Tongue (tissue), 2 donors: ENCODE measurements around the gene LRCH4. TPM values are rescaled to one million over a fixed set of nuclear protein-coding genes. Genes with fewer than 3 reads are reported as not detected.
"Not testable (repeated sequence)": the region's sequence is repeated elsewhere in the genome, so short reads cannot be mapped to it uniquely, and the experiment has no call there.

Experiments
- DNase-seq: peaks from one replicate; pipeline ENCODE4 v3.0.0-alpha.2; 2015
- total RNA-seq: library from RNA; depleted of rRNA; stranded (reverse); fragments of >200 nt; gene quantifications from one replicate; pipeline ENCODE4 v1.2.3, GENCODE V29; 2014

Gene LRCH4
- total RNA-seq, 1 donor from 2014 or later, result 30.1 TPM

GRCh38 chr7:100567751-100568175, 18.2 kb downstream of the LRCH4 start:
- no peak for DNase-seq

- DNase-seq, result no peak
These were observed 18.7 kb downstream of the LRCH4 start for GRCh38 chr7:100567031-100567730.

- DNase-seq, result no peak
These were observed 19.9 kb downstream of the LRCH4 start for GRCh38 chr7:100566018-100566531.

DNA sequence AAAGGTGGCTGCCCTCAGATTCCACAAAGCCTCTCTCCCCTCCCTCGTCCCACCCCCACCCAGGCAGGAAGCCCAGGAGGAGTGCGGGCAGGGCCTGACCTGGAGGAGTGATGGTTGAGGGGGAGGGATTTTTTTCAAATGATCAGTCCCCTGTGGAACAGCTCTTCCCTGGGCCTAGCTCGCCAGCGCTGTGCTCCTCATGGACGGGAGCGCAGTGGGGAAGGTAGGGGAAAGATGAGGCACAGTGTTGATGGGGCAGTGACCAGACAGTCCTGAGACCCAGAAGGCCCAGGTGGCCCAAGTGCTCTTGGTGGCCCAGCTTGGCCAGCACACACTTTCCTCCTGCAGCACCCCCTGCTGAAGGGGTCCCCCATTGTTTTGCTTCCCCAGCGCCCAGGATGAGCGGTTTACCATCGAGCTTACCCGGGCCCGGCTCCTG, 20.8 kb downstream of the LRCH4 start:
- DNase-seq, result no peak

GRCh38 chr7:100564405-100564804, 21.5 kb downstream of the LRCH4 start:
- not testable (repeated sequence) for DNase-seq

DNA sequence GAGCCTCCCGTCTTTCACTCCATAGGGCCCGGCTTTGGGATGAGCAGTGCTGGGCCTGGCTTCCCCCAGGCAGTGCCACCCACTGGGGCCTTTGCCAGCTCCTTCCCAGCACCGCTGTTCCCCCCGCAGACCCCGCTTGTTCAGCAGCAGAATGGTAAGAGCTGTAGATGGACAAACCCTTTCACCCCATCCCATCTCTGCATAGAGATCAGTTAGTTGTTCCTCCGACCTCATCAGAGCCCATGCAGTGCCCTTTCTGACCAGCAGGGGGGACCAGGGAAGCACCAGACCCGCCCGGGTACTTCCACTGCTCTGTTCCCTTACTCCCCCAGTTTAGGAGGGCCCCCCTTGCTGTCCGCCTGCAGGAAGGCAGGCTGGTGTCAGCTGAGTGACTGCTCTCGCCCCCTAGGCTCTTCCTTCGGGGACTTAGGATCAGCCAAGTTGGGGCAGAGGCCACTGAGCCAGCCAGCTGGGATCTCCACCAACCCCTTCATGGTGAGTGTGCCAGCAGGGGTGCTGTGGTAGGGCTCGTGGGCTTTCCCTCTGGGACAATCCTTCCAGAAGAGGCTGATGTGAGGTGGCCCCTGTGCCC, 22.0 kb downstream of the LRCH4 start:
- peak; percentile 83 for DNase-seq

DNA sequence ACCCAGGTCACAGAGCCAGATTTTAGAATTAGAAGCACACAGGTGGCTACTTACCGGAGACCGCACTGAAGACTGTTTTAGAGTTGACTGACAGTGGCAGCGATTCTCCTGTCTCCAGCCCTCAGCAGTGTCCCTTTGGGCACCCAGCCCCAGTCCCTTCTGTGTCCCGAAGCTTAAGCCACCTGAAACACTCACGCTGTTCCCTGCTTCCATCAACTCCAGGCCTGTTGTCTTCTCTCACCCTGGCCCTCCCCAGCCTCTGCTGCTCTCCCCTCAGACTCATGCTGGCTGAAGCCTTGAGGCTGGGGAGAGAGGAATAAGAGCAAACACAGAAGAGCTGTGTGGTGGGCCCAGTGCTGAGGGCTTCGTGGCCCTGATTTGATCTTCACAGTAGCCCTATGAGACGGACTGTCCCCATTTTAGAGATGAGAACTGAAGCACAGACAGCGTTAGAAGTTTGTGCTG, 22.8 kb downstream of the LRCH4 start:
- DNase-seq, result no peak

DNA sequence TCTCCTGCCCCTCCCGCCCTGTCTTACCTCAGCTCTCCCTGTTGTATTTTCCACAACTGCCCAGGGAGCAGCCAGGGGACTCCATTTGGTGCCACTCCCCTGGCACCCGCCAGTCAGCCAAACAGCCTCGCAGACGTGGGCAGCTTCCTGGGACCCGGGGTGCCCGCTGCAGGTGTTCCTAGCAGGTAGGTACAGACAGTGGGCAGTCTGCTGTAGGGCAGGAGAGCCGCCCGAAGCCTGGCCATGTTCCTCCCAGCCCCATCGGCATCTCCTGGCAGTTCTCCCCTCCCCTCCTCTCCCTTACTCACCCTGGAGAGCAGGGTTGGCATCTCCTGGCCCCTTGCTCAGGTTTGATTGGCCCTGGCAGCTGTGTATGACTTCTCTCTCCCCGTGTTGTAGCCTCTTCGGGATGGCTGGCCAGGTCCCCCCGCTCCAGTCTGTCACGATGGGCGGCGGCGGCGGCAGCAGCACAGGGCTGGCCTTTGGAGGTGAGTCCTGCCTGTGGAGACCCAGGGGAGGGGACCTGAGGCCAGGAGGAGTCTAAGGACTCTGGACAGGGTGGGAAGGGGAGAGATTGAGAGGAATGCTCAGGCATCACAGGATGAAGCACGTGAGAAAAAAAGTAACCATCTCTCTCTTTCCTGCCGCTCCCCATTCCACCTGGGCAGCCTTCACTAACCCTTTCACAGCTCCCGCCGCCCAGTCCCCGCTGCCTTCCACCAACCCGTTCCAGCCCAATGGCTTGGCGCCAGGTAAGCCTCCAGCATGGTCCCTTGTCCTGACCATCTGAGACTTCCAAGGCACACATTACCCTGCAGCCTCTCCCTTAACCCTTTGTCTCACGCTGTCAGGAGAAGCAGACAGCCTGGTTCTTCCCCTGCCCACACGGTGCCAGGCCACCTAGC, 23.5 kb downstream of the LRCH4 start:
- no peak for DNase-seq

DNA sequence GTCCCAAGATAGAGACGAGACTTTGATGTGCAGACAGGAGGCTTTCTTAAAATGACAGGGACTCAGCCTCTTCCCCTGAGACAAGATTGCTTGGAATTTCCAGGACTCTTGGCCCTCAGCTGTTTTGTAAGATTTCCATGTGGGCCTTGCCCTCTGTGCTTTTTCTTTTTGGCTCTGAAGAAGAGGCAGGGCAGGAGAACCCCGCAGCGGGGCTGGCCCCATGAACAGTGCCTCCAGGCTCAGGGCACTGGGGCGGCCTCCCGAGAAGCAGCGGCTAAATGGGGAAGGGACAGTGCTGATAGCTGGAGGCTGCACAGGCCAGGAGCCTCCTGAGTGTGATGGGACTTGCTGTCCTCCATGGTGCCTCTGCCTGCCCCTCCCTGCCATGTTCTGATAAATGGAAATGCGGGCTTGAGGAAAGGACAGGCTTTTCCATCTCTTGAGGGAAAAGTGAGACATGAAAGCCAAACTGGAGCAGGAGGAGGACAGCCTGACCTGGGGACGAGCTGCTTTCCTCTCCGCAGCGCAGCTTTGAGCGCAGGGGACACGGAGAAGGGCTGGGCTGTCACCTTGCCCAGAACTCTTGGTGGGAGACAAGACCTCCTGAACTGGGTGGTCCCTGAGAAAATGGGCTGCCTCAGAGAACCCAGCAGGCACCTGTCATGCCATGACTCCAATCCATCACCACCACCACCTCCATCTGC, 24.3 kb downstream of the LRCH4 start:
- DNase-seq, result no peak

DNA sequence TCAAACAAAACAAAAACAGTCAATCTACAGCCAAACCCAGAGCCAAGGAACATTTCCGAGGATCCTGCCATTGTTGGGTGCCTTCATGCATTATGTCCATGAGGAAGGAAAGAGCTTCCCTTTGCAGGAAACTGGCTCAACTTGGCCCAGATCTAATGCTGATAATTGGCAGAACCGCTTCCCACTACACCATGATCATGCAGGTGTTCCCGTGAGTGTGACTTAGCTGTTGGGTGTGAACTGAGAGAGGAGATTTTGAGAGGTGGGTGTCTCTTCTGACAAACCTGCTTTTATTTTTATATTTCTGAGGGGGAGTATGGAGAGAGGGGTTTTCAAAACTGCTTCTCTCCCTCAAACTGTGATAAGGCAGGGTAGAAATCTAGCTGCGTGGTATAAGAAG, 26.8 kb downstream of the LRCH4 start:
- DNase-seq, result no peak

GRCh38 chr7:100556541-100556940, 29.4 kb downstream of the LRCH4 start:
- DNase-seq, result no peak

DNA sequence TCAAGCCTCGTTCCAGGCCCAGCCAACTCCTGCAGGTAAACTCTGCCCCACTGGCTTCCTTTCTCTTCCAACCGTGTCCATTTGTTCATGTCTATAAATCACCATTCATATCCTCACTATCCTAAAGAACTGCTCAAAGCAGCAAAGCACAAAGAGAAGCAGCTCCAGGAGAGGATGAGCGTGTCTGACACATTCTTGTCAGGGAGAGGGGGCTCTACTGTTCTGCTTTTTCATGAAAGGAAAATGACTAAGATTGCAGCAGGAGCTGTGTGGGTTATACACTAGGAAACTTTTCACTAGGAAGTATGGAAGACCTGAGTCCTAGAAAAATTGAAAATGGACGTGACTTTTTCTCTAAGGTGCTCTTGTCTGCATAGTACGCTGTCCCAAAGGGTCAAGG, 30.2 kb downstream of the LRCH4 start:
- no peak for DNase-seq

- DNase-seq, result no peak
These were observed 32.9 kb downstream of the LRCH4 start for GRCh38 chr7:100553032-100553431.

GRCh38 chr7:100552532-100552931, 33.4 kb downstream of the LRCH4 start:
- no peak for DNase-seq

GRCh38 chr7:100548446-100548845, 37.5 kb downstream of the LRCH4 start:
- not testable (repeated sequence) for DNase-seq

DNA sequence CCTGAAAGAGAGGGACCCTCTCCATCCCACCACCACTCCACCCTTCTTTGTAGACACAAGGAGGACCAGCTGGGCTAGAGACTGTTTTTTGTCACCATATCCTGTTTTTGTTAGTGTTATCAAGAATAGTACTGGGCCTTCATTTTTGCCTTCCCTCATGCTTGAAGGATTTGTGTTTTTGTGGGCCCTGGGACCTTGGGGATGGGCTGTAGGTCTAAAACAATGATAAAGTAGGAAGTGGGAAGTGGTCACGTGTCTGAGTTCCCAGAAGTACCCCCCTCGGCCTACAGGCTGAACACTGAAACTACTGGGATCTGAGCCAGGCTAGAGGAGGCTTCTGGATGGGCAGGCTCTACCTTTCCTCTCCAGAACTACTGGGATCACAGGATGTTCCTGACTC, 38.1 kb downstream of the LRCH4 start:
- no peak for DNase-seq

DNA sequence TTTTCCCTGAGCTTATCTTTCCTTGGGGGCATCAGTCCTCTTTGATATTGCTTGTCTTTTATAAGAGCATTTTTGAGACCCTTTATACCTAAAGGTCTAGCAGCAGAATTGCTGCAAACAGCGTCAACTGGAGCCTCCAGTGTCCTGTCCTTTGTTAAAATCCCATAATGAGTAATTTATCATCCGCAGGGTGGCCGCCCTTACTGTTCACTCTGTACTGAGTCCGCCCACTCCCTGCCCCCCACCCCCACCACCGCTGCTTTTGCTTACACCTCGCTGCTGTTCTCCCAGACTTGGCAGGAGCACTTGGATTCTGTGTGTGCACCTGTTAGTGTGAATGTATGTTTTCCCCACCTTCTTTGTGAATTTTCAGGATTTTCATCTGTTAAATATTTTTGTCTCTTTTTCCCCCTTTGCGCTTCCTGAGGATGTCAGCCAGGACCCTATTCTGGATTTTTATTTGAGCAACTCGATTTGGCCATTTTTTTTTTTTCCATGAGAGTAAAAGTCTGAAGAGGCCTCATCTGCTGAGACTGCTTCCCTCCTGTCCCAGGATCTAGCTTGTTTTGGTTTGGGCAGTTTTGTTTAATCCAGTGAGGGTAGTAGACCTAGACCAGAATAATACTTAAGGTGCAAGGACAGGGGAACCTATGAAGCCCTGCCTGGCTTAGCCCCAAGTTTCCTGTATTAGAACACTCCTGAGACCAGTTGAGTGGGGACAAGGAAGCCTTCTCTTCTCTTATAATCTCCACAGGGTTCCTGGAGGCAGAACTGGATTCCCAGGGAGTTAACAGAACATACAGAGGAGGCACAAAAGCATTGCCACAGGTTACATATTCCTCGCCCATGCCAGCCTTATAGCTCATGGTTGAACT, 38.8 kb downstream of the LRCH4 start:
- DNase-seq, result no peak

DNA sequence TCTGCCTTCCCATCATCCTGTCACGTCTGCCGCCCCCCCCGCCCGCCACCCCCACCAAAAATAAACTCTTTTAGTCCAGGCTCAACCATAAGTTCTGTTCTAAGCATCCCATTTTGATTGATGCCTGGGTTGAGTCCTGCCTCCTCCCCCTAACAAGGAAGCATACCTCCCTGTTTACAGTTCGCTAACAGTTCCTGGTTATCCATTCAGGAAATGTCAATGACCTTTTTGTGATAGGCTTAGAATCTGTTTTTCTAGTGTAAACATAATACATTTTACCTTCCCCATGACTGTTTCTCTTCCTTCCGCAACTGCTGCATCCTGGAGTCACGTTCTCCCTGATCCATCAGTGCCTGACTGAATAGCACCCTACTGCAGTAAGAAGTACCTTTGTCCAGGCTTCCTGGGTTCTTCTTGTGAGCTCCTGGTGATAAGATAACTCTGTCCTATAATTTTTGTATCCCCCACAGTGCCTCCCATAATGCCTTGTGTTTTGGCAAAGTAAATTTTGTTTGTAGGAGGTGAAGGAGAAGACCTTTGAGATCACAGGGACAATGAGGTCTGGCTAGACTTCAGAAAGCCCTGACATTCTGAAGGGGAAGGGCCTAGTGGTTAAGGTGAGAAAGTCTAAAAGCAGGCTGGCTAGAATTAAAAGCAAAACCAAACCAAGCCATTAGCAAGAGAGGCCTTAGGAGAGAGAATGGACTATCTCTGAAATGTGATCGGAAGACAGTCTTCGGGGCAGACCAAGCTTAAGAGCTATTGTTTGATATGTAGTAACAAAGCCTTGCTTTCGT, 39.6 kb downstream of the LRCH4 start:
- no peak for DNase-seq

DNA sequence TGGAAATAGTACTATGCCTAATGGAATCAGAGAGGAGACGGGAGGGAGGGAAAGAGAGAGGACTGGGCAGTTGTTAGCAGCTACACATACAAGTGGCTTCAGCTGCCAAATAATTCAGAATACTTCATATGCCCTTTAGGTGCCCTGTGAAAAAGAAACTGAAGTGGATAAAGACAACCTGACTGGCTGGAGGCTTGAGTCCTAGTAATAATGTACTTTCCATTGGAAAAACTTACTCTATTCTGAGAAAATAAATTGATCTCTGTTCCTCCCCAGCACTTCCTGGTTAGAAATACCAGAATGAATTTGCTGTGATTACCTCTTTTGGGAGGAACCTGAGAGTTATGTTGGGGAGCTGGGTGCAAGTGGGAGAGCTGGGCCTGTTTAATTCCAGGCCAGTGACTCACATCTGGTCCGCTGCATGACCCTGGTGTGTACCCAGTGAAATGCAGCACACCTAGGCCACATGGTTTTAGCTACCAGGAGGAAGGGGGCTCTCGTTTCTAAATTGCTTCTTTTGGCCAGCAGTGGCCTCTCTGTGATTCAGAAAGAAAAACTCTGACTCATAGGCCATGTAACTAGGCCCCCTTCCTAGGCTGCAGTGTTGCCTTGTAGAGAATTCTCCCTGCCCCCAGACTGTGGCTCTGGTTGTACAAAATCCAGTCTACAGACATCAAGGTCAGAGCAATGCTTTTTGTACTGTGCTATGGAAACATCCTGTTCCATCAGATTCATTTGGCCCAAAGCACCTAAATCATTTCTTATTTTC, 40.4 kb downstream of the LRCH4 start:
- peak; percentile 57 for DNase-seq
